Measurements from ENCODE around the gene FPR1.

The FPR1 gene

DNA sequence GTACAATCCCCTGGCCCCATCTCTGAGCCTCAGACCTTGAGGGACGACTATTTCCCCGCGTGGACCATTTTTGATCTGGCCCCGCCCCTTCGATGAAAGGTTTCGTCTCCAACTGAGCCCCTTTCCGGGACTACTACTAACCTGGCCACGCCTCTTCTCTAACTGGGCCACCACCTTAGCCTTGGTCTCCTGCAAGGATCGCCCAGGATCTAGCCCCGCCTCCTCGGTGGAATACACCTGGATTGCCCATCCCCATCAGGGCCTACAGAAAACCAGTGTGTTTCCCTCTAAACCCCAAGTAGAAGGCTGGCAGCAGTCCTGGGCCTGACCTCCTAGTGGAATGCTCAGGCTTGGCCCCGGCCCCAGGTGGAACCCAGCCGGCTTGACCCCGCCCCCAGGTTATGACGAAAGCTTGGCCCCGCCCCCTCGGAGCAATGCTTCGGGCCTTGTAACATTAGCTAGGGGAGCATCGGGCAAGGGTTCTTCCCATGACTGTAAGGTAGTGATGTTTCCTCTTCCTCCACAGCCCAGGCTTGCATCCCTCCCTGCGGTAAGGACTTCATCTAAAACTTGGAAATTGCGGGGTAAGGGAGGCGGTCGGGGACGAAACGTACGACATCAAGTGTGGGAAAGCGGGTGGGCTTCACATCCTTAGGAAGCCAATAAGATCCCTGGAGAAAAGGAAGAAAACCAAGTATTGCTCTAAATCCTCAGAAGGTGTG, 49.4 kb downstream of the FPR1 start:
- in situ Hi-C loops (cut with MboI; ENCODE audit: low sequenced_read_pairs): no loop called here
- Histone ChIP-seq H3K4me3 (no peak overlapping the region), H3K9me3 (no peaks in the 10 kb centered on the region), H3K36me3 (replicated peaks) (peaks cover 27% of the 10 kb centered on the region), H3K27me3 (ENCODE audit: low read depth) (no peaks in the 10 kb centered on the region), H3K4me1 (no peaks in the 10 kb centered on the region)
- DNase-seq (ENCODE audit: low spot score in 2 of 2): peak in 1 of 2 experiments; percentile 59

DNA sequence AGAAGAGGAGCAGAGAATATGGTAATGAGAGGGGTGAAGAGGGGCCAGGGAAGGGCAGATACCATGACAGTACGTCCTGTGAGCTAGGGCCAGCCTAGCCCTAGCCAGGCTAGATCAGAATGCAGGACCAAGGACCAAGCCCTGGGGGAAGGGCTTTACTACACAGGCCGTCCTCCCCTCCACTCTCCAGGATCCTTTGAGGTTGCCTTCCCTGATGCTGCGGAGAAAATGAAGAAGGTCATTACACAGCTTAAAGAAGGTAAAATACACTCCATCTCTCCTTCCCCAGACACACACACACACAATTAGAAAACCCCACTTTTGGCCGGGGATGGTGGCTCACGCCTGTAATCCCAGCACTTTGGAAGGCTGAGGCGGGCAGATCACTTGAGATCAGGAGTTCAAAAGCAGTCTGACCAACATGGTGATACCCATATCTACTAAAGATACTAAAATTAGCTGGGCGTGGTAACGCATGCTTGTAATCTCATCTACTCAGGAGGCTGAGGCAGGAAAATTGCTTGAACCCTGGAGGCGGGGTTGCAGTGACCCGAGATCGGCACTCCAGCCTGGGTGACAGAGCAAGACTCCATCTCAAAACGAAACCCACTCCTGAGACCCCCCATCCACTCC, 50.1 kb downstream of the FPR1 start:
- Histone ChIP-seq H3K36me3 (replicated peaks) (peaks cover 24% of the 10 kb centered on the region), H3K4me3 (no peak overlapping the region), H3K9me3 (no peaks in the 10 kb centered on the region), H3K27me3 (ENCODE audit: low read depth) (no peaks in the 10 kb centered on the region), H3K4me1 (no peaks in the 10 kb centered on the region)
- in situ Hi-C loops (cut with MboI; ENCODE audit: low sequenced_read_pairs): no loop called here
- DNase-seq (ENCODE audit: low spot score in 2 of 2): no peak

GRCh38 chr19:51699170-51699569, 52.5 kb downstream of the FPR1 start:
- Histone ChIP-seq H3K27me3 (ENCODE audit: low read depth) (no peaks in the 10 kb centered on the region), H3K9me3 (no peaks in the 10 kb centered on the region), H3K36me3 (replicated peaks) (peaks cover 16% of the 10 kb centered on the region), H3K4me1 (no peaks in the 10 kb centered on the region), H3K4me3 (no peak overlapping the region)
- DNase-seq (ENCODE audit: low spot score in 2 of 2): no peak
- in situ Hi-C loops (cut with MboI; ENCODE audit: low sequenced_read_pairs): no loop called here

DNA sequence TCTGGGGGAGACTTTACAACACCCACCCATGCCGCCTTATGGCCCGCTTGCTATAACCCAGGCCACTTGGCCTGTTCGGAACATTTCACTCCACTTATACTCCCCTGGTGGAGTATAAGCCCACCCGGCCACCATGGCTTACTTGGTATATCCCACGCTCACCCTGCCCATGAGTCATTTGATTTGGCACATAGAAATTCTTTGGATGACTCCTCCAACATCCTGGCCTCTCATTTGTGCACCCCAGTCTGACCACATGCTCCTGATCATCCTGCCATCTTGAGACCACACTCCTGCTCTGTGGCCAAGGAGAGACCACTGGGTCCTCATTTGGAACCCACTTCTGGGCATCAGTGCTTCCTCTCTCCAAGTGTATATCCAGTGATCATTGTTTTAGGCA, 53.4 kb downstream of the FPR1 start:
- no peaks in the 10 kb centered on the region for H3K9me3 ChIP-seq
- H3K36me3 ChIP-seq (replicated peaks): peaks cover 16% of the 10 kb centered on the region
- no peak for DNase-seq (ENCODE audit: low spot score in 2 of 2)
- in situ Hi-C loops (cut with MboI; ENCODE audit: low sequenced_read_pairs): no loop called here
- H3K4me1 ChIP-seq: no peaks in the 10 kb centered on the region
- no peaks in the 10 kb centered on the region for H3K27me3 ChIP-seq (ENCODE audit: low read depth)
- no peak overlapping the region for H3K4me3 ChIP-seq

DNA sequence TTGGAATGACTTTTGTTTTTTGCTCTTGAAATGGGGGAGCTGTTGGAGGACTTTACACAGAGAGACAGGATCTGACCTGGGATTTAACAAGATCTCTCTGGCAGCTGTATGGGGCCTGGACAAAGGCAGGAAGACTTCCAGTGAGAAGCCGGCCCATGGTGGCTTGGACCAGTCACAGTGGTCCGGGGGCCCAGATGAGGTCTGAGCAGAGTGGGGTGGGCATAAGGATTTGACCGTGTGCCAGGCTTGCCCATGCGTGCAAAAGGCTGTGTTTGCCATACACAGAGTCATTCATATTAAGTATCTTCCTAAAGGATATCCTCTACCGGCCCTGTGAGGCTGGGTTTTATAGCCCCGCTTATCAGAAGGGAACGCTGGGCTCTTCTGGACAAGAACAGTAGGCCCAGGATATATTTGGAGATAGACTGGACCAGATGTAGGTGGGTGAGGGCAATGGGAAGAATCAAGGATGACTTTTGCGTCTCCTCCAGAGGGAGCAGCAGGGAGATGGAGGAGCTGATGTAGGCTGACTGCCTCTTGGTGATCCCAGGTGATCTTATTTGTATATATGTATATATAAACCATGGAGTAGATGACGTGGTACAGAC, 54.4 kb downstream of the FPR1 start:
- H3K4me3 ChIP-seq: no peak overlapping the region
- H3K27me3 ChIP-seq (ENCODE audit: low read depth): no peaks in the 10 kb centered on the region
- H3K36me3 ChIP-seq (replicated peaks): peaks cover 16% of the 10 kb centered on the region

DNA sequence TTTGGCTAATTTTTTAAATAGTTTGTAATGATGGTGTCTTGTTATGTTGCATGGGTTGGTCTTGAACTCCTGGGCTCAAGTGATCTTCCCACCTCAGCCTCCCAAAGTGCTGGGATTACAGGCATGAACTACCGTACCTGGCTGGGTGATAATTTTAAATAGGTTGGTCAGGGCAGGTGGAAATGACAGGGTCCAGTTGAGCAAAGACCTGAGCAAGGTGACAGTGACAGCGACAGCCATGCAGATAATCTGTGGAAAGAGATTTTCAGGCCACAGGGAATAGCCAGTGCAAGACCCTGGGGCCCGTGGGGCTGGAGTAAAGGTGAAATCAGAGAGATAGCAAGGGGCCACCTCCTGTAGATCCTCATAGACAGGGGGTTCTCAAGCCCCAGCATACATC, 55.1 kb downstream of the FPR1 start:
- no peaks in the 10 kb centered on the region for H3K4me1 ChIP-seq
- no peaks in the 10 kb centered on the region for H3K27me3 ChIP-seq (ENCODE audit: low read depth)
- H3K36me3 ChIP-seq (replicated peaks): peaks cover 14% of the 10 kb centered on the region
- in situ Hi-C loops (cut with MboI; ENCODE audit: low sequenced_read_pairs): no loop called here
- DNase-seq (ENCODE audit: low spot score in 2 of 2): no peak
- H3K4me3 ChIP-seq: no peak overlapping the region
- H3K9me3 ChIP-seq: no peaks in the 10 kb centered on the region

More for the DNA sequence above, 54.4 kb downstream of the FPR1 start:
- Histone ChIP-seq H3K9me3 (no peaks in the 10 kb centered on the region), H3K4me1 (no peaks in the 10 kb centered on the region)
- in situ Hi-C loops (cut with MboI; ENCODE audit: low sequenced_read_pairs): no loop called here
- no peak for DNase-seq (ENCODE audit: low spot score in 2 of 2)

Measured in HAP-1 (cell line).